ENCODE measurements around the gene TXNRD1.

GRCh38 chr12:104242546-104243206, 27.1 kb downstream of the TXNRD1 start:
- TF ChIP-seq CTCF (IDR thresholded peaks at IDR 0.05) (no peak), ZFX (IDR thresholded peaks at IDR 0.05; ENCODE audit: borderline replicate concordance) (no peak)
